Ishikawa (cell line): Measurements from ENCODE around the gene LTA.

Source experiments
- CEBPB ChIP-seq: IDR thresholded peaks from 2 replicates; pipeline ENCODE4 v1.6.1; 2012
- CREB1 ChIP-seq: IDR thresholded peaks from 2 replicates; pipeline ENCODE4 v1.6.1; 2012; ENCODE audit warnings: low read depth
- EGR1 ChIP-seq: IDR thresholded peaks from 2 replicates; pipeline ENCODE4 v1.6.1; 2012
- EP300 ChIP-seq: IDR thresholded peaks from 2 replicates; pipeline ENCODE4 v1.6.1; 2012; ENCODE audit warnings: borderline replicate concordance
- FOXM1 ChIP-seq: IDR thresholded peaks from 2 replicates; pipeline ENCODE4 v1.6.1; 2012; ENCODE audit warnings: low read depth, borderline replicate concordance
- NFIC ChIP-seq: IDR thresholded peaks from 2 replicates; pipeline ENCODE4 v1.6.1; 2012
- RAD21 ChIP-seq: IDR thresholded peaks from 2 replicates; pipeline ENCODE4 v1.6.1; 2012; ENCODE audit warnings: low read depth
- TAF1 ChIP-seq: IDR thresholded peaks from 2 replicates; pipeline ENCODE4 v1.6.1; 2012; ENCODE audit warnings: low read depth, mild to moderate bottlenecking
- TCF12 ChIP-seq: IDR thresholded peaks from 2 replicates; pipeline ENCODE4 v1.6.1; 2012; ENCODE audit warnings: low read depth
- TEAD4 ChIP-seq: IDR thresholded peaks from 2 replicates; pipeline ENCODE4 v1.6.1; 2012
- YY1 ChIP-seq: IDR thresholded peaks from 2 replicates; pipeline ENCODE4 v1.6.1; 2012; ENCODE audit warnings: low read depth
- ZBTB7A ChIP-seq: IDR thresholded peaks from 2 replicates; pipeline ENCODE4 v1.6.1; 2012; ENCODE audit warnings: low read depth
- TF ChIP-seq, protein P1 (sequence below): IDR thresholded peaks from 2 replicates; pipeline ENCODE4 v1.6.1; 2012
- TF ChIP-seq, protein P2 (sequence below): IDR thresholded peaks from 2 replicates; pipeline ENCODE4 v1.6.1; 2012; ENCODE audit warnings: low read depth, mild to moderate bottlenecking
- TF ChIP-seq, protein P3 (sequence below): IDR thresholded peaks from 2 replicates; pipeline ENCODE4 v1.6.1; 2012

The LTA gene

DNA sequence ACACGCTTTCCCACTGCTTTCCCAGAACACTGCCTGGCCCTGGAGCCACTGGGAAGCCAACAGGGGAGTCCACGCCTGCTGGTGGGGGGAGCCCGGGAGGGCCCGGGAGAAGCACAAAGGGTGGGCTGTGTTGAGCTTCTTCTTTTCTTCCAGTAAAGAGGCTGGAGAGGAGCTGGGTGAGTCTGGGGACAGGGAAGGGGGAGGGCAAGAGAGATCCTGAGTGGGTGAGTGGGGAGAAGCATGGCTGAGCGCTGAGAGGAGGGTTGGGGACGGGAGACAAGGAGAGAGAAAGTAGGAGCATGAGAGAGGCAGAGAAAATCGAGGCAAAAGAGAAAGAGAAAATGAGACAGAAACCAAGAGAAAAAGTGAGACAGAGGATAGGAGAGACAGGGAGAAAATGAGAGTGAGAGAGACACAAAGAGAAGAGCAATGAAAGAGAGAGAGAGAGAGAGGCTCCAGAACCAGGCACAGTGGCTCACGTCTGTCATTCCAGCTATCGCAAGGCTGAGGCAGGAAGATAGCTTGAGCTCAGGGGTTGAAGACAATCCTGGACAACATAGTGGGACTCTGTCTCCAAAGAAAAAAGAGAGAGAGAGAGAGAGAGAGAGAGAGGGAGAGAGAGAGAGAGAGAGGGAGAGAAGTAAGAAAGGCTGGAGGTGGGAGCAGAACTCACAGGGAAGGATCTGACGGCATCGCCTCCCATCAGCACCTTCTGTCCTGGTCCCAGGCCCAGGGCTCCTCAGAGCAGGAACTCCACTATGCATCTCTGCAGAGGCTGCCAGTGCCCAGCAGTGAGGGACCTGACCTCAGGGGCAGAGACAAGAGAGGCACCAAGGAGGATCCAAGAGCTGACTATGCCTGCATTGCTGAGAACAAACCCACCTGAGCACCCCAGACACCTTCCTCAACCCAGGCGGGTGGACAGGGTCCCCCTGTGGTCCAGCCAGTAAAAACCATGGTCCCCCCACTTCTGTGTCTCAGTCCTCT lies 16.0 kb downstream of the LTA start:
- no peak for TF ChIP-seq YY1
- no peak for TF ChIP-seq TEAD4
- TF ChIP-seq, protein P1, sequence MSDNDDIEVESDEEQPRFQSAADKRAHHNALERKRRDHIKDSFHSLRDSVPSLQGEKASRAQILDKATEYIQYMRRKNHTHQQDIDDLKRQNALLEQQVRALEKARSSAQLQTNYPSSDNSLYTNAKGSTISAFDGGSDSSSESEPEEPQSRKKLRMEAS: no peak
- no peak for TF ChIP-seq RAD21
- no peak for TF ChIP-seq CEBPB
- TF ChIP-seq, protein P2, sequence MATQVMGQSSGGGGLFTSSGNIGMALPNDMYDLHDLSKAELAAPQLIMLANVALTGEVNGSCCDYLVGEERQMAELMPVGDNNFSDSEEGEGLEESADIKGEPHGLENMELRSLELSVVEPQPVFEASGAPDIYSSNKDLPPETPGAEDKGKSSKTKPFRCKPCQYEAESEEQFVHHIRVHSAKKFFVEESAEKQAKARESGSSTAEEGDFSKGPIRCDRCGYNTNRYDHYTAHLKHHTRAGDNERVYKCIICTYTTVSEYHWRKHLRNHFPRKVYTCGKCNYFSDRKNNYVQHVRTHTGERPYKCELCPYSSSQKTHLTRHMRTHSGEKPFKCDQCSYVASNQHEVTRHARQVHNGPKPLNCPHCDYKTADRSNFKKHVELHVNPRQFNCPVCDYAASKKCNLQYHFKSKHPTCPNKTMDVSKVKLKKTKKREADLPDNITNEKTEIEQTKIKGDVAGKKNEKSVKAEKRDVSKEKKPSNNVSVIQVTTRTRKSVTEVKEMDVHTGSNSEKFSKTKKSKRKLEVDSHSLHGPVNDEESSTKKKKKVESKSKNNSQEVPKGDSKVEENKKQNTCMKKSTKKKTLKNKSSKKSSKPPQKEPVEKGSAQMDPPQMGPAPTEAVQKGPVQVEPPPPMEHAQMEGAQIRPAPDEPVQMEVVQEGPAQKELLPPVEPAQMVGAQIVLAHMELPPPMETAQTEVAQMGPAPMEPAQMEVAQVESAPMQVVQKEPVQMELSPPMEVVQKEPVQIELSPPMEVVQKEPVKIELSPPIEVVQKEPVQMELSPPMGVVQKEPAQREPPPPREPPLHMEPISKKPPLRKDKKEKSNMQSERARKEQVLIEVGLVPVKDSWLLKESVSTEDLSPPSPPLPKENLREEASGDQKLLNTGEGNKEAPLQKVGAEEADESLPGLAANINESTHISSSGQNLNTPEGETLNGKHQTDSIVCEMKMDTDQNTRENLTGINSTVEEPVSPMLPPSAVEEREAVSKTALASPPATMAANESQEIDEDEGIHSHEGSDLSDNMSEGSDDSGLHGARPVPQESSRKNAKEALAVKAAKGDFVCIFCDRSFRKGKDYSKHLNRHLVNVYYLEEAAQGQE: no peak
- TF ChIP-seq ZBTB7A: no peak
- TF ChIP-seq TCF12: no peak
- no peak for TF ChIP-seq FOXM1
- TF ChIP-seq NFIC: no peak
- no peak for TF ChIP-seq TAF1

DNA sequence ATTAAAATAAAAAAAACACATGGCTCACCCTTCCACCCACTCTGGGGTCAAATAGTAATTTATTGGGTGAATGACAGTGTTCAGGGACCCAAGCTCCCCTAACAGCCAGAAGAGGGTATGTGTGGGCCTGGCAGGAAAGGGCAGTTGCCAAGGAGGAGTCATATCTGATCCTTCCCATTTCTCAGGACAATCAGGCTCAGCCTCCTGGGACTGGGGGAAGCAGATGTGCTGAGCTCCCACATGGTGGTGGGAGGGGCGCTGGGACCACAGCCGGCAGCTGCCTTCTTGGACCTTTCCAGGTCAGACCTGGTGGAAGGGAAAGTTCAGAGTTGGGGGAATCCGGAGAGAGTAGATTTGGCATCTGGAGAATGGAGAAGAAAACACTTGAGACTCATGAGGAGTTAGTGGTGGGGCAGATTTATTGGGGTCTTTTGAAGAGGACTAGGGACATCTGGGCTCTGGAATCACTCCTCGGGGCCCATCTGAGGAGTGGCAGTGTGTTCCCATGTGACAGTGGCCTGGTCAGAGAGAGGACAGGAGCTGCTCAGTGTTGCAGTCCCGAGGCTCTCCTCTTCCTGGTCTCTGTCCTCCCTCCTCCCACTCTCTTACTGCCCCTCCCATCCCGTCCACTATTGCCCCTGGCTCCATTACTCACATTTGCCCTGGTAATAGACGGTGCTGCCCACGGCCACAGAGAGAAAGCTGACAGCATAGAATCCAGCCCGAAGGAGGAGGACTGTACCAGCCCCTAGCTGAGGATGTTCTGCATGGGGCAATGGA lies 17.0 kb downstream of the LTA start:
- no peak for TF ChIP-seq NFIC
- TF ChIP-seq, protein P1: no peak
- TF ChIP-seq YY1: no peak
- TF ChIP-seq, protein P3, sequence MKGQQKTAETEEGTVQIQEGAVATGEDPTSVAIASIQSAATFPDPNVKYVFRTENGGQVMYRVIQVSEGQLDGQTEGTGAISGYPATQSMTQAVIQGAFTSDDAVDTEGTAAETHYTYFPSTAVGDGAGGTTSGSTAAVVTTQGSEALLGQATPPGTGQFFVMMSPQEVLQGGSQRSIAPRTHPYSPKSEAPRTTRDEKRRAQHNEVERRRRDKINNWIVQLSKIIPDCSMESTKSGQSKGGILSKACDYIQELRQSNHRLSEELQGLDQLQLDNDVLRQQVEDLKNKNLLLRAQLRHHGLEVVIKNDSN: no peak
- TF ChIP-seq RAD21: no peak
- TF ChIP-seq FOXM1: no peak
- TF ChIP-seq CREB1: no peak
- no peak for TF ChIP-seq CEBPB
- TF ChIP-seq TEAD4: no peak
- TF ChIP-seq EGR1: no peak
- no peak for TF ChIP-seq EP300
- no peak for TF ChIP-seq ZBTB7A
- TF ChIP-seq, protein P2: no peak
- TF ChIP-seq TCF12: no peak
- no peak for TF ChIP-seq TAF1

DNA sequence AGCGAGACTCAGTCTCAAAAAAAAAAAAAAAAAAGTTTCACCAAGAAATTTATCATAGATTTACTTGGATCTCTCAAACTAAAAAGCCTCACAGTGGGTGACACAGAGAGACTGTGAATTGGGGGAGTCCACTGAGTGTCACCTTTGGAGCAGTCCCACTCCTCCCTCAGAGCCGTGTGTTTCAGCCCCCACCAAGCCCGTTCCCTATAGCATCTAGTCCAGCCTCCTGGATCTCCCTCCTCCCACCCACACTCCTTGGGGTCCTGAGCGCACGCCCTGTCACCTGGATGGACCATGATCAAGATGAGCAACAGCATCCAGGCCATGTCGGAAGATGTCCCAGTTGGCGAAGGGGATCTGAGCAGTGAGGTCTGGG lies 20.3 kb downstream of the LTA start:
- TF ChIP-seq FOXM1 (no peak), TEAD4 (no peak), EGR1 (no peak), TAF1 (no peak), CEBPB (no peak)

DNA sequence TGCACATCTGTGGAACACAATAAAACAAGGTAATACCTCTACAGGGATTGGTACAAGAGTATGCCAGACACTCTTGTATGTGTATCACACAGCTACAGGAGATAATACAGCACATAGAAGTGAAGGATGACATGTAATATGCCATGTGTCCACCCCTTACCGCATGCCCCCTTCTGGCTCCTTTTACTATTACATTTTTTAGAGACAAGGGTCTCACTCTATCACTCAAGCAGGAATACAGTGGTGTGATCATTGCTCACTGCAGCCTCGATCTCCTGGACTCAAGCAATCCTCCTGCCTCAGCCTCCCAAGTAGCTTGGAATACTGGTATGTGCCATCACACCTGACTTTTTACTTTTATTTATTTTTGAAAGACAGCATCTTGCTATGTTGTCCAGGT lies 24.9 kb downstream of the LTA start:
- TF ChIP-seq NFIC: no peak
- no peak for TF ChIP-seq CREB1
- no peak for TF ChIP-seq EP300
- no peak for TF ChIP-seq RAD21
- TF ChIP-seq CEBPB: no peak
- TF ChIP-seq TCF12: no peak
- no peak for TF ChIP-seq FOXM1
- no peak for TF ChIP-seq TEAD4
- TF ChIP-seq EGR1: no peak

DNA sequence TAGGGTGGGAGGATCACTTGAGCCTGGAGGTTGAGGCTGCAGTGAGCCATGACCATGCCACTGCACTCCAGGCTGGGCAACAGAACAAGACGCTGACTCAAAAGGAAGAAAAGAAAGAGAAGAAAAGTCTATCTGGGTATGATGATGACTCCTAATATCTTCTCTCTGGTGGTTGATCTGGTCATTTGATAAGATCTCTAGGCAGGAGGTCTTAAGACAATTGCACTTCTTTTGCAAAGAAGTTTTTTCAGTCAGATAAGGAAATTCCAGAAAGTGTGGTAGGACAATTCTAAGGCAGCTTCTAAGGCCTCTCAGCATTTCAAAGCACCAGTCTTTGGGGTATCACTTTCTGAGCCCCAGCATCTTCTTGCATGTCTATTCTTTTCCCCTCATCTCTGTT lies 35.2 kb downstream of the LTA start:
- TF ChIP-seq RAD21 (no peak), TEAD4 (no peak), ZBTB7A (no peak), FOXM1 (no peak), CEBPB (no peak), EGR1 (no peak), TAF1 (no peak), CREB1 (no peak), TCF12 (no peak), EP300 (no peak), YY1 (no peak), NFIC (no peak)
- TF ChIP-seq, protein P1: no peak
- TF ChIP-seq, protein P2: no peak
- TF ChIP-seq, protein P3: no peak
